ENCODE results near the gene MGMT.

Gene MGMT

DNA sequence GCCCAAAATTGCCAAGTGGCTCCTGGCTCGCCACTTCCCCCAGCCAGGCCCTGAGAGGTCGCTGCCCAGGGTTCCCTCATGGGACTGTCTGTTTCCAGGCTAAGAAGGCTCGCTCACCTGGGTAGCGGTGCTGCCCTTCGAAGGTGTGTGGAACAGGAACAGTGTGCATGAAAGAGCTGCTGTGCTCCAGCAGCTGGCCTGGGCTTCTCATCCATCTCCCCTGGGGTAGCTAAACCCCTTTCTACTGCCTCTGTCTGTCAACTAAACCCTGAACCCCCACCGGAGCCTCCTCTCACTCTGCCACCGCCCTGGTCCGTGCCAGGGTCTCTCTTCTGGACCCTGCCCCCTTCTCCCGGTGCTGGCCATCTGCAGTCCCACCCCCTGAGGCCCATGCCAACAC is 344.2 kb downstream of the MGMT start:
- DNase-seq, result no peak

GRCh38 chr10:129812398-129812797 is 345.4 kb downstream of the MGMT start:
- no peak for DNase-seq

- no peak for DNase-seq
These were observed 347.9 kb downstream of the MGMT start for GRCh38 chr10:129814681-129815646.

- no peak for DNase-seq
These were observed 349.0 kb downstream of the MGMT start for GRCh38 chr10:129815898-129816655.

- DNase-seq, result no peak
These were observed 349.6 kb downstream of the MGMT start for GRCh38 chr10:129816656-129817045.

Measured in left hindlimb (tissue), 1 donor.